Kidney epithelial cell (primary cell): Measurements from ENCODE around the gene RAE1. TPM values are rescaled to one million over a fixed set of nuclear protein-coding genes. Genes with fewer than 3 reads are reported as not detected.
"Not testable (repeated sequence)": the region's sequence is repeated elsewhere in the genome, so short reads cannot be mapped to it uniquely, and the experiment has no call there.

Experiments used
- DNase-seq: peaks from one replicate; pipeline ENCODE4 v3.0.0-alpha.2; 2010; ENCODE audit warnings: low read depth
- H3K27me3 ChIP-seq: 2 replicates; pipeline ENCODE4 v1.6.0; 2011; ENCODE audit warnings: low read length; ENCODE audit not compliant: control insufficient read depth, insufficient read depth
- H3K36me3 ChIP-seq: 2 replicates; pipeline ENCODE4 v1.5.1; 2011; ENCODE audit warnings: low read length; ENCODE audit not compliant: control insufficient read depth, insufficient read depth
- H3K4me3 ChIP-seq: 2 replicates; pipeline ENCODE4 v1.5.1; 2011; ENCODE audit warnings: low read depth, mild to moderate bottlenecking, control low read depth, low read length
- CTCF ChIP-seq: IDR thresholded peaks from 2 replicates; pipeline ENCODE4 v1.5.1; 2011; ENCODE audit warnings: mild to moderate bottlenecking, moderate library complexity, low read length, control low read depth, inconsistent platforms; ENCODE audit not compliant: insufficient read depth, poor library complexity, severe bottlenecking
- total RNA-seq: library from RNA; depleted of rRNA; stranded (reverse); fragments of >200 nt; gene quantifications from 2 replicates; pipeline ENCODE4 v1.2.3, GENCODE V29; 2015

The RAE1 gene
- total RNA-seq, 1 donor from 2014 or later = 42.9 TPM

- H3K36me3 ChIP-seq = no peaks in the 10 kb centered on the region
- no peak overlapping the region for H3K4me3 ChIP-seq
- no peak for TF ChIP-seq CTCF
- peaks cover 19% of the 10 kb centered on the region for H3K27me3 ChIP-seq
- DNase-seq = no peak
Measured at GRCh38 chr20:57416296-57417022, 65.4 kb downstream of the RAE1 start.

GRCh38 chr20:57417051-57417689 lies 66.1 kb downstream of the RAE1 start:
- no peak for DNase-seq
- Histone ChIP-seq H3K27me3 (peaks cover 21% of the 10 kb centered on the region), H3K36me3 (no peaks in the 10 kb centered on the region), H3K4me3 (no peak overlapping the region)
- no peak for TF ChIP-seq CTCF

- TF ChIP-seq CTCF = no peak
- no peak overlapping the region for H3K4me3 ChIP-seq
- DNase-seq = no peak
- H3K36me3 ChIP-seq = no peaks in the 10 kb centered on the region
- H3K27me3 ChIP-seq = peaks cover 21% of the 10 kb centered on the region
Measured at GRCh38 chr20:57417830-57418780, 67.0 kb downstream of the RAE1 start.

- H3K4me3 ChIP-seq, DNase-seq, H3K36me3 ChIP-seq: not testable (repeated sequence)
- H3K27me3 ChIP-seq = peaks cover 21% of the 10 kb centered on the region
Measured at GRCh38 chr20:57419479-57419878, 68.4 kb downstream of the RAE1 start.

GRCh38 chr20:57420571-57421252 lies 69.7 kb downstream of the RAE1 start:
- H3K36me3 ChIP-seq = no peaks in the 10 kb centered on the region
- DNase-seq = no peak
- no peak overlapping the region for H3K4me3 ChIP-seq
- TF ChIP-seq CTCF = no peak
- peaks cover 21% of the 10 kb centered on the region for H3K27me3 ChIP-seq
